Lung (tissue), 12 donors: ENCODE results near the gene PRKCZ. TPM values are rescaled to one million over a fixed set of nuclear protein-coding genes. Genes with fewer than 3 reads are reported as not detected.
A peak's percentile ranks its signal among the peaks of the same experiment; 100 is the strongest.

Source experiments
- ATAC-seq: fragments of 200-7000 bp; cut with Tn5 transposase; one replicate; pipeline ENCODE4 v1.9.1; 2020; ENCODE audit warnings: moderate number of reproducible peaks; ENCODE audit not compliant: insufficient read depth, low FRiP score
- DNase-seq, 3 donors: peaks; one replicate each; pipeline ENCODE4 v3.0.0-alpha.2; 2013 to 2017
- H3K27ac ChIP-seq, 2 donors: one replicate each; pipeline ENCODE4 v1.5.1; 2013; ENCODE audit warnings: mild to moderate bottlenecking in 2 of 2, moderate library complexity in 2 of 2, control low read depth in 1 of 2, inconsistent platforms in 1 of 2, low read depth in 1 of 2, low read length in 1 of 2
- H3K27me3 ChIP-seq, 3 donors: one replicate each; pipeline ENCODE4 v1.5.1; 2013; ENCODE audit warnings: low read length in 2 of 3; ENCODE audit not compliant: control insufficient read depth in 3 of 3, insufficient read depth in 3 of 3
- H3K36me3 ChIP-seq, 4 donors: one replicate each; pipeline ENCODE4 v1.5.1; 2013; ENCODE audit warnings: low read length in 4 of 4, mild to moderate bottlenecking in 1 of 4, moderate library complexity in 1 of 4; ENCODE audit not compliant: control insufficient read depth in 4 of 4, insufficient read depth in 4 of 4
- H3K4me1 ChIP-seq, 5 donors: one replicate each; pipeline ENCODE4 v1.5.1; 2013; ENCODE audit warnings: low read length in 5 of 5, mild to moderate bottlenecking in 2 of 5, moderate library complexity in 1 of 5; ENCODE audit not compliant: control insufficient read depth in 5 of 5, insufficient read depth in 5 of 5
- H3K4me3 ChIP-seq: one replicate; pipeline ENCODE4 v1.5.1; 2013; ENCODE audit warnings: mild to moderate bottlenecking, control low read depth, moderate library complexity
- H3K9ac ChIP-seq, 2 donors: one replicate each; pipeline ENCODE4 v1.5.1; 2013; ENCODE audit warnings: low read length in 2 of 2, control low read depth in 1 of 2; ENCODE audit not compliant: insufficient read depth in 1 of 2
- H3K9me3 ChIP-seq, 4 donors: one replicate each; pipeline ENCODE4 v1.5.1; 2013; ENCODE audit warnings: low read length in 3 of 4, mild to moderate bottlenecking in 1 of 4, moderate library complexity in 1 of 4; ENCODE audit not compliant: control insufficient read depth in 4 of 4, insufficient read depth in 3 of 4
- CTCF ChIP-seq: IDR thresholded peaks from 2 replicates; pipeline ENCODE4 v1.5.1; 2012; ENCODE audit warnings: mild to moderate bottlenecking; ENCODE audit errors: control extremely low read depth, extremely low read depth
- WGBS, 2 donors: extraction: QIAGEN DNeasy Blood & Tissue Kit; methylation state at CpG; one replicate each; pipeline ENCODE4 v1.1.7; 2013; 5-methylcytosine and 5-hydroxymethylcytosine counted together
- polyA plus RNA-seq, 2 donors: library from polyadenylated mRNA; stranded (reverse); fragments of 200-250 nt; gene quantifications; one replicate each; pipeline ENCODE4 v1.2.1, GENCODE V29; 2013
- total RNA-seq, 2 donors: library from RNA; depleted of rRNA in 1 of 2; stranded (reverse); fragments of >200 nt in 1 of 2; gene quantifications; one replicate each; pipeline ENCODE4 v1.2.1, GENCODE V29; 2014 to 2021
- donor health status: control.
- donor health status: control.
- donor health status: Bipolar disorder and iron deficiency.
- donor health status: healthy.
- donor health status: DM: yes; HTN: yes; CAD: no.

The PRKCZ gene
- total and polyA plus RNA-seq, 4 donors: 55.2 to 149 (median 117) TPM

- peaks cover 0 to 9% (median 0%) of the 10 kb centered on the region in 5 donors for H3K4me1 ChIP-seq
- H3K27me3 ChIP-seq: no peaks in the 10 kb centered on the region
- H3K36me3 ChIP-seq: peaks cover 0 to 19% (median 2%) of the 10 kb centered on the region in 4 donors
- H3K27ac ChIP-seq: no peak overlapping the region
- WGBS, 2 donors: 83 to 92% methylated on average over 16 of the region's 16 CpGs
- DNase-seq (no peak), ATAC-seq (no peak)
- H3K9ac ChIP-seq: no peak overlapping the region
- no peak for TF ChIP-seq CTCF
- H3K9me3 ChIP-seq: peaks cover 0 to 2% (median 0%) of the 10 kb centered on the region in 4 donors
- no peak overlapping the region for H3K4me3 ChIP-seq
Observed at GRCh38 chr1:2158272-2158671, 108.1 kb downstream of the PRKCZ start.

GRCh38 chr1:2159124-2159523 is 108.9 kb downstream of the PRKCZ start:
- ATAC-seq: no peak

GRCh38 chr1:2160451-2161300 is 110.5 kb downstream of the PRKCZ start:
- H3K9me3 ChIP-seq: no peaks in the 10 kb centered on the region
- ATAC-seq (no peak), DNase-seq (no peak)
- H3K36me3 ChIP-seq: peaks cover 0 to 13% (median 0%) of the 10 kb centered on the region in 4 donors
- peak overlapping the region in 1 of 2 donors; percentile 8 for H3K27ac ChIP-seq
- peaks cover 0 to 9% (median 0%) of the 10 kb centered on the region in 5 donors for H3K4me1 ChIP-seq
- no peak for TF ChIP-seq CTCF
- WGBS, 2 donors: 91% methylated on average over 34 of the region's 34 CpGs
- no peak overlapping the region for H3K4me3 ChIP-seq
- H3K9ac ChIP-seq: no peak overlapping the region
- H3K27me3 ChIP-seq: no peaks in the 10 kb centered on the region

More at GRCh38 chr1:2159124-2159523, 108.9 kb downstream of the PRKCZ start:
- Histone ChIP-seq H3K36me3 (peaks cover 0 to 13% (median 2%) of the 10 kb centered on the region in 4 donors), H3K27me3 (no peaks in the 10 kb centered on the region), H3K4me3 (no peak overlapping the region), H3K9ac (no peak overlapping the region), H3K4me1 (peaks cover 0 to 9% (median 0%) of the 10 kb centered on the region in 5 donors), H3K27ac (no peak overlapping the region), H3K9me3 (peaks cover 0 to 2% (median 0%) of the 10 kb centered on the region in 4 donors)
- WGBS, 2 donors: 81 to 90% methylated on average over 18 of the region's 18 CpGs
- TF ChIP-seq CTCF: no peak
- no peak for DNase-seq
